GM12864 (cell line): ENCODE results near the gene KNG1.
"Not testable (repeated sequence)": the region's sequence is repeated elsewhere in the genome, so short reads cannot be mapped to it uniquely, and the experiment has no call there.

Source experiments
- DNase-seq: peaks from one replicate; pipeline ENCODE4 v3.0.0-alpha.2; 2011; ENCODE audit warnings: low read depth
- H3K4me3 ChIP-seq: 2 replicates; pipeline ENCODE4 v1.5.1; 2011; ENCODE audit warnings: mild to moderate bottlenecking, low read depth, low read length, control low read depth
- TF ChIP-seq, protein P1 (sequence below): IDR thresholded peaks from 2 replicates; pipeline ENCODE4 v1.5.1; 2011; ENCODE audit warnings: low read depth, mild to moderate bottlenecking, moderate library complexity, low read length, control low read depth, inconsistent platforms; ENCODE audit errors: missing control alignments

The KNG1 gene

GRCh38 chr3:186694288-186695032 lies 22.7 kb upstream of the KNG1 start:
- TF ChIP-seq, protein P1, sequence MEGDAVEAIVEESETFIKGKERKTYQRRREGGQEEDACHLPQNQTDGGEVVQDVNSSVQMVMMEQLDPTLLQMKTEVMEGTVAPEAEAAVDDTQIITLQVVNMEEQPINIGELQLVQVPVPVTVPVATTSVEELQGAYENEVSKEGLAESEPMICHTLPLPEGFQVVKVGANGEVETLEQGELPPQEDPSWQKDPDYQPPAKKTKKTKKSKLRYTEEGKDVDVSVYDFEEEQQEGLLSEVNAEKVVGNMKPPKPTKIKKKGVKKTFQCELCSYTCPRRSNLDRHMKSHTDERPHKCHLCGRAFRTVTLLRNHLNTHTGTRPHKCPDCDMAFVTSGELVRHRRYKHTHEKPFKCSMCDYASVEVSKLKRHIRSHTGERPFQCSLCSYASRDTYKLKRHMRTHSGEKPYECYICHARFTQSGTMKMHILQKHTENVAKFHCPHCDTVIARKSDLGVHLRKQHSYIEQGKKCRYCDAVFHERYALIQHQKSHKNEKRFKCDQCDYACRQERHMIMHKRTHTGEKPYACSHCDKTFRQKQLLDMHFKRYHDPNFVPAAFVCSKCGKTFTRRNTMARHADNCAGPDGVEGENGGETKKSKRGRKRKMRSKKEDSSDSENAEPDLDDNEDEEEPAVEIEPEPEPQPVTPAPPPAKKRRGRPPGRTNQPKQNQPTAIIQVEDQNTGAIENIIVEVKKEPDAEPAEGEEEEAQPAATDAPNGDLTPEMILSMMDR: no peak
- DNase-seq: no peak
- no peak overlapping the region for H3K4me3 ChIP-seq

GRCh38 chr3:186696522-186696921 lies 20.6 kb upstream of the KNG1 start:
- DNase-seq: no peak
- no peak overlapping the region for H3K4me3 ChIP-seq
- TF ChIP-seq, protein P1: no peak

- TF ChIP-seq, protein P1: no peak
- H3K4me3 ChIP-seq: no peak overlapping the region
- no peak for DNase-seq
Measured at GRCh38 chr3:186697510-186697909, 19.6 kb upstream of the KNG1 start.

DNA sequence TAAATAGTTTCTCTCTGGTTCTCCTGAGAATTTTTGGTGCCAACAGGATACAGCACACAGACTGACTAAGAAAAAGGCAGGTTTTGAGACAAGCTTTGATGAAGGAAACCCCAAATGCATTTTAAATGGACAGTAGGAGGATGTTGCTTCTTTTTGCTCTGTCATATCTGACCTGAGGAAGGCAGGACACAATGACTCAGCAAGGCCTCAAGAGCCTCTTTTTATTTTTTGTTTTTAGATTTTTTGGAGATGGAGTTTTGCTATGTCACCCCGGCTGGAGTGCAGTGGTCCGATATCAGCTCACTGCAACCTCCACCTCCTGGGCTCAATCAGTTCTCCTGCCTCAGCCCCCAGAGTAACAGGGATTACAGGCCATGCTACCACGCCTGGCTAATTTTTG lies 16.9 kb upstream of the KNG1 start:
- H3K4me3 ChIP-seq: no peak overlapping the region
- no peak for DNase-seq
- TF ChIP-seq, protein P1: no peak

DNA sequence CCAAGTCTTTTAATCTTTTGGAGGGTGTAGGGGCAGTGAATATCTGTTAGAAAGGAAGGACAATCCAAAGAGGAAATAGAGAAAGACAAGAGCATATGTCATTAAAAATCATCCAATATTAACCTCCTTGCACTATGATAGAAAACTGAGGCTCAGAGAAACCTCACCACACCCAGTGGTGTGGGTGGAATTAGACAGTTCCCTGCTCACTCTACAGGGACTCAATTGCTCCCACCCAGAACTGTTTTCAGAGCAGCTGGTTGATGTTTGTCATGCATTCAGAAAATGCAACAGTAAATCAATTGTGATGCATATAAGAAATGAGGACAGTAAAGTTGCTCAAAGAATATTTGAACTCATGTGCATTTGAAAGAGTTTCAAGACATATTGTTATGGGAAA lies 14.7 kb upstream of the KNG1 start:
- not testable (repeated sequence) for DNase-seq, H3K4me3 ChIP-seq

DNA sequence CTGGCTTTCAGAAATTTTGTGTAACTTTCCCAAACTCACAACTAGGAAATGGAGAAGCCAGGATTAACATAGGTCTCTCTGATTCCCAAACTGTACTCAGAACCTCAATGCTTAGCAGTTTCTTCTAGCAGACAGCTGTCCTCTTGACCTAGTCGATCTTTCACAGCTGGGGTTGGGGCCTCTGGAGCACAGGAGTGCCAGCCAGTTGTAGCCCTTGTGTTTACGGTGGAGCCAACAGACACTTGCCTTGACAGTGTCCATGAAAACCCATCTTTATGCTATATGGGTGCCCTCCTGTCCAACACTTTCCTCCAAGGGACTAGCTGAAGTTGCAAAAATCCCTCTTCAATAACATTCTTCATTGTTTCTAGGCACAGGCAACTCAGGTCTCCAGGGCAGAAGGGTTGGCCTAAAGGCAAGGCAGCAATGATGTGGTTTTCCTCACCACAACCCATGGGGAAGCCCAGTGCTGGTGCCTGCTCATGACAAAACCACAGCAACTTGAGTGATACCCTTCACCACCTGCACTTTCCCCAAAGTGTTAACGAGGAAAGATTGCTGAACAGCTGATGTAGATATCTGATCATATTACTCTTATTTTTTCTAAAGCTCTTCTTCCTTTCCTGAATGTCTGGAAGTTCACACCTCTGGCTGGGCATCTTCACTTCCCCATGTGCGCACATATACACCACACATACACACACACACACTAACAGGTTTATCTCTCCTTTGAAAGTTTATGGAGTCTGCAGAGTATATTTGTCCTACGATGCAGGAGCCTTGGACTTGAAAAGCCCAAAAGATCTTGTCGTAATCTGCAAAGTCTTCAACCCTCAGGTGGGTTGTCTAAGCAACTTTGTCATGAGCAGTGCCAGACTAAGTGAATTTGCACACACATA lies 11.0 kb upstream of the KNG1 start:
- H3K4me3 ChIP-seq: no peak overlapping the region
- no peak for DNase-seq
- TF ChIP-seq, protein P1: no peak

DNA sequence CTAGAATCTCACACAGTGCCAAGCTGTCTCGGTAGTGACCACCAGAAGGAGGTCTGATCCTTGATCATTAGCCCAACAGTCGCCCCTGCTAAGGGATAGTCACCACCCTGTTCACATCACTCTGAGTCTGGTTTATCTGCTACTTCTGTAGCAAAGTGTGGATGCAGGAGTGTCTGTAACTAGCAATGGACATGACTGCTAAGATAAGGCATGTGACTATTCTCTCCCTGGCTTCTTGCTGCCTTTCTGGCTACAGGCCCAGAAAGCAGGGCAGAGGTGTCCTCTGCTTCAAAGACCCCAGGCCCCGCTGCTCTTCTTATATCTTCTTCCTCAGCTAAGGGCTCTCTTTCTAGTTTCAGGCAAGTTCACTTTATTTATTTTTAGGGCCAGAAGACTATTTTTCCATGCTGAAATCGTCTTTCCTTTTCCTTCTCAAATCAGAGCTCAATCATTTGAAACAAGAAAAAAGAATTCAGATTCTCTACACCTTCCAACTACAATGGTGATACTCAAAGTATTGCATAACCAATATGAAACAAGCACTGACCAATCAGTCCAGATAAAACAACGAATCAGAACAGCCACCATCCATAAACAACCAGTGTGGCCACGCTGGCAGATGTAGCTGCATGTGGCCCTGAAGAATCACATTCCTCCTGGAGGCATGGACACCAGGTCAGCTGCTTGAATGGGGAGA lies 8.0 kb upstream of the KNG1 start:
- no peak overlapping the region for H3K4me3 ChIP-seq
- no peak for DNase-seq
- TF ChIP-seq, protein P1: no peak

- H3K4me3 ChIP-seq, DNase-seq: not testable (repeated sequence)
Measured at GRCh38 chr3:186710694-186711093, 6.5 kb upstream of the KNG1 start.
